Stomach smooth muscle (tissue), 2 donors: ENCODE results near the gene CENPM.
"Not testable (repeated sequence)": the region's sequence is repeated elsewhere in the genome, so short reads cannot be mapped to it uniquely, and the experiment has no call there.

Source experiments
- H3K27ac ChIP-seq: one replicate; pipeline ENCODE4 v1.7.0; 2013; ENCODE audit warnings: mild to moderate bottlenecking, low read length, inconsistent platforms
- H3K27me3 ChIP-seq, 2 donors: one replicate each; pipeline ENCODE4 v1.7.0; 2013; ENCODE audit warnings: low read length in 2 of 2; ENCODE audit not compliant: insufficient read depth in 2 of 2, control insufficient read depth in 1 of 2
- H3K36me3 ChIP-seq, 2 donors: one replicate each; pipeline ENCODE4 v1.7.0; 2013; ENCODE audit warnings: low read length in 2 of 2; ENCODE audit not compliant: control insufficient read depth in 2 of 2, insufficient read depth in 2 of 2
- H3K4me1 ChIP-seq: one replicate; pipeline ENCODE4 v1.7.0; 2013; ENCODE audit warnings: low read length; ENCODE audit not compliant: control insufficient read depth, insufficient read depth
- H3K4me3 ChIP-seq, 2 donors: one replicate each; pipeline ENCODE4 v1.7.0; 2013; ENCODE audit warnings: low read length in 2 of 2
- H3K9ac ChIP-seq, 2 donors: one replicate each; pipeline ENCODE4 v1.7.0; 2013; ENCODE audit warnings: low read length in 2 of 2, mild to moderate bottlenecking in 1 of 2
- H3K9me3 ChIP-seq, 2 donors: one replicate each; pipeline ENCODE4 v1.7.0; 2013; ENCODE audit warnings: low read length in 2 of 2; ENCODE audit not compliant: control insufficient read depth in 2 of 2
- donor health status: healthy.
- donor health status: Pancreatic carcinoma.

The CENPM gene

GRCh38 chr22:41964112-41964491 lies 17.1 kb upstream of the CENPM start:
- Histone ChIP-seq H3K9me3 (no peaks in the 10 kb centered on the region), H3K27me3 (peaks cover 0 to 4% of the 10 kb centered on the region in 2 donors), H3K4me1 (peaks cover 4% of the 10 kb centered on the region), H3K36me3 (no peaks in the 10 kb centered on the region), H3K9ac (no peak overlapping the region), H3K27ac (no peak overlapping the region), H3K4me3 (no peak overlapping the region)

- Histone ChIP-seq H3K4me3 (no peak overlapping the region), H3K4me1 (peaks cover 4% of the 10 kb centered on the region), H3K36me3 (no peaks in the 10 kb centered on the region), H3K27ac (no peak overlapping the region), H3K9me3 (no peaks in the 10 kb centered on the region), H3K27me3 (peaks cover 0 to 2% of the 10 kb centered on the region in 2 donors), H3K9ac (no peak overlapping the region)
These were observed 16.6 kb upstream of the CENPM start for GRCh38 chr22:41963453-41964111.

GRCh38 chr22:41957941-41958556 lies 11.1 kb upstream of the CENPM start:
- no peaks in the 10 kb centered on the region for H3K36me3 ChIP-seq
- no peak overlapping the region for H3K4me3 ChIP-seq
- H3K9ac ChIP-seq, result no peak overlapping the region
- no peak overlapping the region for H3K27ac ChIP-seq
- peaks cover 0 to 3% of the 10 kb centered on the region in 2 donors for H3K27me3 ChIP-seq
- peaks cover 4% of the 10 kb centered on the region for H3K4me1 ChIP-seq
- no peaks in the 10 kb centered on the region for H3K9me3 ChIP-seq

GRCh38 chr22:41952713-41953112 lies 5.8 kb upstream of the CENPM start:
- Histone ChIP-seq H3K36me3 (no peaks in the 10 kb centered on the region), H3K4me3 (no peak overlapping the region), H3K4me1 (peaks cover 4% of the 10 kb centered on the region), H3K27ac (no peak overlapping the region), H3K27me3 (peaks cover 0 to 5% of the 10 kb centered on the region in 2 donors), H3K9me3 (no peaks in the 10 kb centered on the region), H3K9ac (no peak overlapping the region)

- Histone ChIP-seq H3K4me3 (no peak within 1 kb of the TSS), H3K9me3 (no peaks in the 10 kb centered on the region), H3K4me1 (peaks cover 2% of the 10 kb centered on the region), H3K27me3 (peaks cover 0 to 5% of the 10 kb centered on the region in 2 donors), H3K27ac (no peak within 1 kb of the TSS), H3K9ac (no peak within 1 kb of the TSS), H3K36me3 (no peaks in the 10 kb centered on the region)
These were observed 5.0 kb upstream of the CENPM start, which contains the start of gene SMIM45 for GRCh38 chr22:41951898-41952474. TSS of gene SMIM45 (plus strand) at chr22:41952150.

GRCh38 chr22:41949297-41949965 lies 2.5 kb upstream of the CENPM start:
- Histone ChIP-seq H3K27ac (no peak overlapping the region), H3K27me3 (peaks cover 0 to 5% of the 10 kb centered on the region in 2 donors), H3K9ac (no peak overlapping the region), H3K9me3 (no peaks in the 10 kb centered on the region), H3K4me1 (peaks cover 14% of the 10 kb centered on the region), H3K36me3 (no peaks in the 10 kb centered on the region), H3K4me3 (no peak overlapping the region)

GRCh38 chr22:41948928-41949296 lies 2.0 kb upstream of the CENPM start:
- H3K27ac ChIP-seq, result not testable (repeated sequence)

GRCh38 chr22:41948142-41948541 lies 1.2 kb upstream of the CENPM start:
- Histone ChIP-seq H3K27me3 (peaks cover 0 to 5% of the 10 kb centered on the region in 2 donors), H3K36me3 (no peaks in the 10 kb centered on the region), H3K27ac (no peak overlapping the region), H3K4me3 (no peak overlapping the region), H3K9me3 (no peaks in the 10 kb centered on the region), H3K9ac (no peak overlapping the region), H3K4me1 (peaks cover 14% of the 10 kb centered on the region)

More at GRCh38 chr22:41948928-41949296, 2.0 kb upstream of the CENPM start:
- H3K4me1 ChIP-seq, result peaks cover 14% of the 10 kb centered on the region
- not testable (repeated sequence) for H3K9ac ChIP-seq, H3K9me3 ChIP-seq, H3K4me3 ChIP-seq, H3K36me3 ChIP-seq, H3K27me3 ChIP-seq

- Histone ChIP-seq H3K9ac (peak overlapping the region in 1 of 2 donors; percentile 39), H3K4me3 (peak overlapping the region; percentile 89), H3K9me3 (no peaks in the 10 kb centered on the region), H3K27me3 (peaks cover 0 to 5% of the 10 kb centered on the region in 2 donors), H3K4me1 (peaks cover 14% of the 10 kb centered on the region), H3K27ac (no peak overlapping the region), H3K36me3 (no peaks in the 10 kb centered on the region)
These were observed 600 bp upstream of the CENPM start for GRCh38 chr22:41947424-41948080.

GRCh38 chr22:41943661-41944209 lies 3.2 kb downstream of the CENPM start:
- Histone ChIP-seq H3K27ac (no peak overlapping the region), H3K4me3 (no peak overlapping the region)

More at GRCh38 chr22:41943661-41944209, 3.2 kb downstream of the CENPM start:
- Histone ChIP-seq H3K9ac (no peak overlapping the region), H3K27me3 (no peaks in the 10 kb centered on the region), H3K36me3 (no peaks in the 10 kb centered on the region), H3K4me1 (peaks cover 25% of the 10 kb centered on the region), H3K9me3 (no peaks in the 10 kb centered on the region)
